Keratinocyte (primary cell): Measurements from ENCODE around the gene RPS23. TPM values are rescaled to one million over a fixed set of nuclear protein-coding genes. Genes with fewer than 3 reads are reported as not detected.

Experiments
- DNase-seq: peaks from one replicate; pipeline ENCODE4 v3.0.0-alpha.2; 2011; ENCODE audit warnings: low read depth, missing footprints, low spot score
- FAIRE-seq: peaks from 2 replicates; lab custom pipeline; 2011; peaks lifted over from hg19 to GRCh38; lab: Jason Lieb, UNC
- H2AFZ ChIP-seq: 2 replicates; pipeline ENCODE4 v1.6.0; 2012; ENCODE audit warnings: low read length, control low read depth, inconsistent platforms; ENCODE audit not compliant: control insufficient read depth
- H3K27ac ChIP-seq: 2 replicates; pipeline ENCODE4 v1.5.1; 2011; ENCODE audit warnings: low read length; ENCODE audit not compliant: control insufficient read depth, insufficient read depth
- H3K27me3 ChIP-seq: 3 replicates; pipeline ENCODE4 v1.6.0; 2011; ENCODE audit warnings: low read length; ENCODE audit not compliant: control insufficient read depth, insufficient read depth; ENCODE audit errors: extremely low read depth
- H3K36me3 ChIP-seq, 2 experiments: 2 replicates in 1 of 2; 3 replicates in 1 of 2; pipeline ENCODE4 v1.5.1; 2011; ENCODE audit warnings: low read length in 2 of 2, mild to moderate bottlenecking in 1 of 2; ENCODE audit not compliant: control insufficient read depth in 2 of 2, insufficient read depth in 2 of 2; ENCODE audit errors: extremely low read depth in 1 of 2
- H3K4me1 ChIP-seq: 3 replicates; pipeline ENCODE4 v1.5.1; 2011; ENCODE audit warnings: low read length; ENCODE audit not compliant: control insufficient read depth, insufficient read depth; ENCODE audit errors: extremely low read depth
- H3K4me2 ChIP-seq: 3 replicates; pipeline ENCODE4 v1.6.0; 2011; ENCODE audit warnings: low read depth, low read length; ENCODE audit not compliant: control insufficient read depth, insufficient read depth; ENCODE audit errors: extremely low read depth
- H3K4me3 ChIP-seq, 3 experiments: fragments of 200-600 bp in 1 of 3; sonication (generic) in 1 of 3; 2 replicates in 2 of 3; 3 replicates in 1 of 3; pipeline ENCODE4 v1.5.1; 2011 to 2016; ENCODE audit warnings: low read length in 3 of 3, mild to moderate bottlenecking in 3 of 3, control low read depth in 2 of 3, inconsistent platforms in 1 of 3, low read depth in 1 of 3, mixed read lengths in 1 of 3, mixed run types in 1 of 3, moderate library complexity in 1 of 3; ENCODE audit not compliant: control insufficient read depth in 2 of 3, insufficient read depth in 2 of 3; ENCODE audit errors: extremely low read depth in 1 of 3
- H3K79me2 ChIP-seq: 2 replicates; pipeline ENCODE4 v1.6.0; 2012; ENCODE audit warnings: low read length; ENCODE audit not compliant: control insufficient read depth, insufficient read depth
- H3K9ac ChIP-seq: 3 replicates; pipeline ENCODE4 v1.6.0; 2011; ENCODE audit warnings: low read length; ENCODE audit not compliant: control insufficient read depth, insufficient read depth; ENCODE audit errors: extremely low read depth
- H3K9me1 ChIP-seq: 3 replicates; pipeline ENCODE4 v1.6.0; 2011; ENCODE audit warnings: low read length; ENCODE audit not compliant: control insufficient read depth, insufficient read depth; ENCODE audit errors: extremely low read depth
- H3K9me3 ChIP-seq: 2 replicates; pipeline ENCODE4 v1.5.1; 2012; ENCODE audit warnings: low read depth, low read length; ENCODE audit not compliant: control insufficient read depth
- H4K20me1 ChIP-seq: 3 replicates; pipeline ENCODE4 v1.6.0; 2011; ENCODE audit warnings: low read length; ENCODE audit not compliant: control insufficient read depth, insufficient read depth; ENCODE audit errors: extremely low read depth
- CTCF ChIP-seq, 3 experiments: IDR thresholded peaks in 1 of 3; conservative IDR thresholded peaks in 1 of 3; optimal IDR thresholded peaks in 1 of 3; 2 replicates in 2 of 3; 3 replicates in 1 of 3; pipeline versions ENCODE3 to v1.5.1; 2011; ENCODE audit warnings: low read length in 3 of 3, mild to moderate bottlenecking in 3 of 3, moderate library complexity in 2 of 3, control low read depth in 1 of 3, inconsistent platforms in 1 of 3; ENCODE audit not compliant: insufficient read depth in 2 of 3; ENCODE audit errors: extremely low read depth in 1 of 3
- EZH2 ChIP-seq: IDR thresholded peaks from one replicate; pipeline ENCODE4 v1.6.1; 2012; ENCODE audit warnings: inconsistent platforms, mild to moderate bottlenecking, low read length, moderate library complexity
- dilution Hi-C: fragments of 300-500 bp; cut with MboI; formaldehyde crosslinking; loops from one replicate; pipeline ENCODE4 v1.7.0; 2020; ENCODE audit warnings: low sequenced_read_pairs; ENCODE audit not compliant: extremely low pct_ligation_motif_present
- polyA plus RNA-seq, 5 experiments: library from polyadenylated mRNA; depleted of rRNA in 3 of 5; stranded (reverse) in 3 of 5; stranded (forward) in 1 of 5; unstranded in 1 of 5; fragments of >200 nt; gene quantifications; 1 replicate in 1 of 5; 2 replicates in 3 of 5; 3 replicates in 1 of 5; pipeline versions ENCODE4 v1.2.1 to v1.2.3, GENCODE V29; 2011 to 2012; ENCODE audit warnings: missing spikeins in 2 of 5, low read depth in 1 of 5, low replicate concordance in 1 of 5

RPS23 gene
- polyA plus RNA-seq, 1 donor (not counting 4 experiments of a cell fraction or from before 2014, with no cell fraction given) = 2,776 TPM

GRCh38 chr5:82244151-82244550 lies 34.0 kb downstream of the RPS23 start:
- Histone ChIP-seq H3K36me3 (no peaks in the 10 kb centered on the region), H2AFZ (no peak overlapping the region), H3K9me3 (no peaks in the 10 kb centered on the region), H3K4me2 (no peak overlapping the region), H3K4me3 (no peak overlapping the region), H3K4me1 (no peaks in the 10 kb centered on the region), H3K27me3 (no peaks in the 10 kb centered on the region), H3K79me2 (no peaks in the 10 kb centered on the region), H4K20me1 (no peaks in the 10 kb centered on the region), H3K9me1 (no peaks in the 10 kb centered on the region), H3K9ac (no peak overlapping the region), H3K27ac (no peak overlapping the region)
- dilution Hi-C loops = no loop called here
- peak; percentile 39 for FAIRE-seq
- no peak for TF ChIP-seq CTCF (optimal IDR thresholded peaks at IDR 0.05 in 1 of 3, IDR thresholded peaks at IDR 0.05 in 1 of 3, conservative IDR thresholded peaks at IDR 0.05 in 1 of 3; ENCODE audit: extremely low read depth in 1 of 3, insufficient read depth in 2 of 3, low read length in 3 of 3)
- no peak for TF ChIP-seq EZH2
- no peak for DNase-seq

- H3K9me1 ChIP-seq = no peaks in the 10 kb centered on the region
- H3K9ac ChIP-seq = no peak overlapping the region
- H3K27me3 ChIP-seq = no peaks in the 10 kb centered on the region
- H2AFZ ChIP-seq = no peak overlapping the region
- no peaks in the 10 kb centered on the region for H3K79me2 ChIP-seq
- no peak overlapping the region for H3K4me2 ChIP-seq
- FAIRE-seq (peak; percentile 44), DNase-seq (no peak)
- H3K9me3 ChIP-seq = no peaks in the 10 kb centered on the region
- no peak overlapping the region for H3K4me3 ChIP-seq
- no peaks in the 10 kb centered on the region for H3K36me3 ChIP-seq
- H4K20me1 ChIP-seq = no peaks in the 10 kb centered on the region
- no peak overlapping the region for H3K27ac ChIP-seq
- TF ChIP-seq CTCF (optimal IDR thresholded peaks at IDR 0.05 in 1 of 3, IDR thresholded peaks at IDR 0.05 in 1 of 3, conservative IDR thresholded peaks at IDR 0.05 in 1 of 3; ENCODE audit: extremely low read depth in 1 of 3, insufficient read depth in 2 of 3, low read length in 3 of 3) = no peak
- no peak for TF ChIP-seq EZH2
- peaks cover 3% of the 10 kb centered on the region for H3K4me1 ChIP-seq
- dilution Hi-C loops = no loop called here
Observed at GRCh38 chr5:82234885-82235284, 43.3 kb downstream of the RPS23 start.
